ENCODE measurements around the gene STAB1.
"Not testable (repeated sequence)": the region's sequence is repeated elsewhere in the genome, so short reads cannot be mapped to it uniquely, and the experiment has no call there.

Gene STAB1

GRCh38 chr3:52524258-52524751, 29.2 kb downstream of the STAB1 start:
- DNase-seq = no peak

- no peak for DNase-seq
Measured at GRCh38 chr3:52524752-52525679, 29.9 kb downstream of the STAB1 start.

GRCh38 chr3:52525680-52526561, 30.8 kb downstream of the STAB1 start:
- DNase-seq = no peak

GRCh38 chr3:52526671-52527038, 31.5 kb downstream of the STAB1 start:
- not testable (repeated sequence) for DNase-seq

GRCh38 chr3:52527039-52527731, 32.0 kb downstream of the STAB1 start:
- DNase-seq = no peak

GRCh38 chr3:52527732-52528585, 32.8 kb downstream of the STAB1 start:
- no peak for DNase-seq

GRCh38 chr3:52528586-52529375, 33.6 kb downstream of the STAB1 start:
- DNase-seq = no peak

- no peak for DNase-seq
Measured at GRCh38 chr3:52529376-52530333, 34.5 kb downstream of the STAB1 start.

- no peak for DNase-seq
Measured at GRCh38 chr3:52530918-52531826, 36.0 kb downstream of the STAB1 start.

- DNase-seq = no peak
Measured at GRCh38 chr3:52531860-52532516, 36.9 kb downstream of the STAB1 start.

GRCh38 chr3:52532517-52532837, 37.3 kb downstream of the STAB1 start:
- no peak for DNase-seq

- DNase-seq = no peak
Measured at GRCh38 chr3:52532838-52533622, 37.9 kb downstream of the STAB1 start.

GRCh38 chr3:52533623-52534280, 38.6 kb downstream of the STAB1 start, which contains the start of gene NT5DC2:
NT5DC2 (minus strand) TSS chr3:52533857; CDS start chr3:52533737, 120 bp downstream.
- no peak for DNase-seq

- no peak for DNase-seq
Measured at GRCh38 chr3:52534281-52535183, 39.4 kb downstream of the STAB1 start.

GRCh38 chr3:52535411-52536111, 40.4 kb downstream of the STAB1 start:
- no peak for DNase-seq
